ENCODE measurements around the gene APOBEC3G.

DNA sequence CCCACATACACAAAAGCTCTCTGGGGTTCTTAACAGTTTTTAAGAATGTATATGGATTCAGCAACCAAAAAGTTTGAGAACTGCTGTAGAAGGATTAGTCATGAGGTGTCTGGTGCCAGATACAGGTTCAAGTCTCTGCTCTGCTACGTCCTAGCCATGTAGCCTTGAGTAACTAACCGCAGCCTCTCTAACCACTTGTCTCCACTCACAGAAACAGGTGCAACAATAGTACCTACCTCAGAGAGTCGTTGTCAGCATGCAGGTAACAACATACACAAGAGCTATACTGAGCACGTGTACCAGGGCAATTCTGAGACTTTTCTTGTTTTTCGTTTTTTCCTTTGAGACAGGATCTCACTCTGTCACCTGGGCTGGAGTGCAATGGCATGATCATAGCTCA lies 48.5 kb downstream of the APOBEC3G start:
- no peak for TF ChIP-seq EZH2 (IDR thresholded peaks at IDR 0.05; ENCODE audit: borderline replicate concordance, low read depth, low read length, severe bottlenecking)
- TF ChIP-seq, protein P1, sequence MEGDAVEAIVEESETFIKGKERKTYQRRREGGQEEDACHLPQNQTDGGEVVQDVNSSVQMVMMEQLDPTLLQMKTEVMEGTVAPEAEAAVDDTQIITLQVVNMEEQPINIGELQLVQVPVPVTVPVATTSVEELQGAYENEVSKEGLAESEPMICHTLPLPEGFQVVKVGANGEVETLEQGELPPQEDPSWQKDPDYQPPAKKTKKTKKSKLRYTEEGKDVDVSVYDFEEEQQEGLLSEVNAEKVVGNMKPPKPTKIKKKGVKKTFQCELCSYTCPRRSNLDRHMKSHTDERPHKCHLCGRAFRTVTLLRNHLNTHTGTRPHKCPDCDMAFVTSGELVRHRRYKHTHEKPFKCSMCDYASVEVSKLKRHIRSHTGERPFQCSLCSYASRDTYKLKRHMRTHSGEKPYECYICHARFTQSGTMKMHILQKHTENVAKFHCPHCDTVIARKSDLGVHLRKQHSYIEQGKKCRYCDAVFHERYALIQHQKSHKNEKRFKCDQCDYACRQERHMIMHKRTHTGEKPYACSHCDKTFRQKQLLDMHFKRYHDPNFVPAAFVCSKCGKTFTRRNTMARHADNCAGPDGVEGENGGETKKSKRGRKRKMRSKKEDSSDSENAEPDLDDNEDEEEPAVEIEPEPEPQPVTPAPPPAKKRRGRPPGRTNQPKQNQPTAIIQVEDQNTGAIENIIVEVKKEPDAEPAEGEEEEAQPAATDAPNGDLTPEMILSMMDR (IDR thresholded peaks at IDR 0.05; ENCODE audit: borderline replicate concordance, extremely low read depth, low read length, poor library complexity, severe bottlenecking): no peak
